ENCODE results near the gene MYOM3.

GRCh38 chr1:24147816-24148215 lies 35.9 kb upstream of the MYOM3 start:
- TF ChIP-seq, protein P1, sequence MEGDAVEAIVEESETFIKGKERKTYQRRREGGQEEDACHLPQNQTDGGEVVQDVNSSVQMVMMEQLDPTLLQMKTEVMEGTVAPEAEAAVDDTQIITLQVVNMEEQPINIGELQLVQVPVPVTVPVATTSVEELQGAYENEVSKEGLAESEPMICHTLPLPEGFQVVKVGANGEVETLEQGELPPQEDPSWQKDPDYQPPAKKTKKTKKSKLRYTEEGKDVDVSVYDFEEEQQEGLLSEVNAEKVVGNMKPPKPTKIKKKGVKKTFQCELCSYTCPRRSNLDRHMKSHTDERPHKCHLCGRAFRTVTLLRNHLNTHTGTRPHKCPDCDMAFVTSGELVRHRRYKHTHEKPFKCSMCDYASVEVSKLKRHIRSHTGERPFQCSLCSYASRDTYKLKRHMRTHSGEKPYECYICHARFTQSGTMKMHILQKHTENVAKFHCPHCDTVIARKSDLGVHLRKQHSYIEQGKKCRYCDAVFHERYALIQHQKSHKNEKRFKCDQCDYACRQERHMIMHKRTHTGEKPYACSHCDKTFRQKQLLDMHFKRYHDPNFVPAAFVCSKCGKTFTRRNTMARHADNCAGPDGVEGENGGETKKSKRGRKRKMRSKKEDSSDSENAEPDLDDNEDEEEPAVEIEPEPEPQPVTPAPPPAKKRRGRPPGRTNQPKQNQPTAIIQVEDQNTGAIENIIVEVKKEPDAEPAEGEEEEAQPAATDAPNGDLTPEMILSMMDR (IDR thresholded peaks at IDR 0.05), result no peak
- TF ChIP-seq EP300 (IDR thresholded peaks at IDR 0.05) (no peak), POLR2AphosphoS5 (IDR thresholded peaks at IDR 0.05) (no peak)
